ENCODE measurements around the gene ASCC1.

DNA sequence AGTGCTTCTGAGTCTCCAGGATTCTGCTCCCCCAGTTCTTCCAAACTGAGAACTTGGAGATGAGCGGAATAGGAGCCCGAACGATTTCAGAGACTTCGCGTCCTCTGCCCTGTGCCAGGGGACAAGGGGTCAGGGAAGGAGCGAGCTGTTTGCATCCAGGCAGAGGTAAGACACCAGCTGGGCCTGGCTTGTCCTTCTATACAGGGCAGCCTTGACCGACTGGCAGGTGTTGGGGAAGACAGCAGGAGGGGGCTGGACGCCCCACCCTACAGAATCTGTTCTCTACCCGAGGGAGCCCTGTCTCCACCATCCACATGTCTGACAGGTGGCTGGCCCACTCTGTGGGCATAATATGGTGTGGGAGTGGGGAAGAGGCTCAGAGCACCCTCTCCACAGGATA is 134.9 kb downstream of the ASCC1 start:
- TF ChIP-seq, protein P1, sequence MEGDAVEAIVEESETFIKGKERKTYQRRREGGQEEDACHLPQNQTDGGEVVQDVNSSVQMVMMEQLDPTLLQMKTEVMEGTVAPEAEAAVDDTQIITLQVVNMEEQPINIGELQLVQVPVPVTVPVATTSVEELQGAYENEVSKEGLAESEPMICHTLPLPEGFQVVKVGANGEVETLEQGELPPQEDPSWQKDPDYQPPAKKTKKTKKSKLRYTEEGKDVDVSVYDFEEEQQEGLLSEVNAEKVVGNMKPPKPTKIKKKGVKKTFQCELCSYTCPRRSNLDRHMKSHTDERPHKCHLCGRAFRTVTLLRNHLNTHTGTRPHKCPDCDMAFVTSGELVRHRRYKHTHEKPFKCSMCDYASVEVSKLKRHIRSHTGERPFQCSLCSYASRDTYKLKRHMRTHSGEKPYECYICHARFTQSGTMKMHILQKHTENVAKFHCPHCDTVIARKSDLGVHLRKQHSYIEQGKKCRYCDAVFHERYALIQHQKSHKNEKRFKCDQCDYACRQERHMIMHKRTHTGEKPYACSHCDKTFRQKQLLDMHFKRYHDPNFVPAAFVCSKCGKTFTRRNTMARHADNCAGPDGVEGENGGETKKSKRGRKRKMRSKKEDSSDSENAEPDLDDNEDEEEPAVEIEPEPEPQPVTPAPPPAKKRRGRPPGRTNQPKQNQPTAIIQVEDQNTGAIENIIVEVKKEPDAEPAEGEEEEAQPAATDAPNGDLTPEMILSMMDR (conservative IDR thresholded peaks at IDR 0.05 in 1 of 2, IDR thresholded peaks at IDR 0.05 in 1 of 2; ENCODE audit: low read depth in 1 of 2, low read length in 2 of 2): no peak
- TF ChIP-seq EZH2 (IDR thresholded peaks at IDR 0.05; ENCODE audit: low read length, missing control alignments): no peak
